B cell (primary cell): ENCODE data around the gene BCAR3. TPM values are rescaled to one million over a fixed set of nuclear protein-coding genes. Genes with fewer than 3 reads are reported as not detected.
A peak's percentile ranks its signal among the peaks of the same experiment; 100 is the strongest.

Source experiments
- ATAC-seq: fragments of 200-7000 bp; cut with Tn5 transposase; one replicate; pipeline ENCODE4 v1.10.0; 2021; ENCODE audit warnings: low read depth, mild to moderate bottlenecking, moderate number of reproducible peaks, moderate library complexity
- CTCF ChIA-PET: fragments of 350-600 bp; sonication (Branson Sonifier 250); formaldehyde crosslinking; loops from one replicate; lab custom pipeline; 2021; ENCODE audit warnings: antibody characterized with exemption, inconsistent platforms; lab: Charles Lee
- POLR2A ChIA-PET: fragments of 350-600 bp; sonication (Branson Sonifier 250); formaldehyde crosslinking; loops from one replicate; lab custom pipeline; 2021; ENCODE audit warnings: antibody characterized with exemption; lab: Charles Lee
- DNase-seq: peaks from one replicate; pipeline ENCODE4 v3.0.0; 2013
- H2AFZ ChIP-seq: 2 replicates; pipeline ENCODE4 v1.6.1; 2012; ENCODE audit warnings: mild to moderate bottlenecking, low read depth, low read length; ENCODE audit not compliant: insufficient read depth, poor library complexity, severe bottlenecking
- H3K27ac ChIP-seq, 2 donors: 1 replicate in 1 of 2; 2 replicates in 1 of 2; pipeline ENCODE4 v1.5.1; 2012 to 2013; ENCODE audit warnings: low read length in 2 of 2, mild to moderate bottlenecking in 2 of 2, moderate library complexity in 1 of 2
- H3K27me3 ChIP-seq, 4 experiments: fragments of 200-600 bp in 1 of 4; sonication (generic) in 1 of 4; replicated peaks in 1 of 4; 1 replicate in 2 of 4; 2 replicates in 2 of 4; pipeline versions ENCODE4 v1.6.1 to v1.7.0; 2013 to 2016; ENCODE audit warnings: low read length in 3 of 4, mild to moderate bottlenecking in 2 of 4, mixed read lengths in 1 of 4, moderate library complexity in 1 of 4; ENCODE audit not compliant: insufficient read depth in 4 of 4, control insufficient read depth in 3 of 4; ENCODE audit errors: control extremely low read depth in 1 of 4
- H3K36me3 ChIP-seq, 2 experiments: replicated peaks in 1 of 2; 1 replicate in 1 of 2; 2 replicates in 1 of 2; pipeline versions ENCODE4 v1.6.1 to v1.7.1; 2013; ENCODE audit warnings: low read length in 1 of 2; ENCODE audit not compliant: insufficient read depth in 2 of 2, control insufficient read depth in 1 of 2; ENCODE audit errors: control extremely low read depth in 1 of 2, extremely low read depth in 1 of 2
- H3K4me1 ChIP-seq, 2 donors: fragments of 200-600 bp in 1 of 2; sonication (generic) in 1 of 2; 1 replicate in 1 of 2; 2 replicates in 1 of 2; pipeline versions ENCODE4 v1.5.1 to v1.6.1; 2013 to 2017; ENCODE audit warnings: low read length in 2 of 2; ENCODE audit not compliant: control insufficient read depth in 2 of 2, insufficient read depth in 2 of 2
- H3K4me2 ChIP-seq: replicated peaks from 2 replicates; pipeline ENCODE3; 2012; ENCODE audit warnings: mild to moderate bottlenecking, low read depth, low read length; ENCODE audit not compliant: poor library complexity, severe bottlenecking
- H3K4me3 ChIP-seq, 5 experiments: fragments of 200-600 bp in 1 of 5; sonication (generic) in 1 of 5; 1 replicate in 3 of 5; 2 replicates in 2 of 5; pipeline versions ENCODE4 v1.5.1 to v1.7.0; 2011 to 2016; ENCODE audit warnings: low read length in 4 of 5, mild to moderate bottlenecking in 4 of 5, low read depth in 2 of 5, control low read depth in 1 of 5, moderate library complexity in 1 of 5; ENCODE audit not compliant: insufficient read depth in 1 of 5; ENCODE audit errors: control extremely low read depth in 1 of 5, extremely low read depth in 1 of 5
- H3K79me2 ChIP-seq: fragments of 200-600 bp; sonication (generic); one replicate; pipeline ENCODE4 v1.6.0; 2016; ENCODE audit warnings: low read length; ENCODE audit not compliant: control insufficient read depth, insufficient read depth
- H3K9ac ChIP-seq: fragments of 200-600 bp; sonication (generic); 2 replicates; pipeline ENCODE4 v1.6.1; 2017; ENCODE audit warnings: mild to moderate bottlenecking, low read length, moderate library complexity
- H3K9me3 ChIP-seq, 3 donors: one replicate each; pipeline versions ENCODE4 v1.6.1 to v1.7.1; 2013; ENCODE audit warnings: low read length in 2 of 3; ENCODE audit not compliant: control insufficient read depth in 2 of 3, insufficient read depth in 1 of 3; ENCODE audit errors: control extremely low read depth in 1 of 3
- H4K20me1 ChIP-seq: 2 replicates; pipeline ENCODE4 v1.6.0; 2012; ENCODE audit warnings: mild to moderate bottlenecking, low read length; ENCODE audit not compliant: insufficient read depth, control insufficient read depth, poor library complexity, severe bottlenecking
- H3K27ac Mint-ChIP-seq: one replicate; pipeline ENCODE4 v1.8.0; 2021; ENCODE audit warnings: mixed read lengths
- H3K27me3 Mint-ChIP-seq: one replicate; pipeline ENCODE4 v1.8.0; 2021; ENCODE audit warnings: mixed read lengths
- H3K4me1 Mint-ChIP-seq: one replicate; pipeline ENCODE4 v1.8.0; 2021; ENCODE audit warnings: mixed read lengths
- H3K4me3 Mint-ChIP-seq: one replicate; pipeline ENCODE4 v1.8.0; 2021; ENCODE audit warnings: mixed read lengths
- H3K9me3 Mint-ChIP-seq: one replicate; pipeline ENCODE4 v1.8.0; 2022; ENCODE audit warnings: mixed read lengths; ENCODE audit not compliant: insufficient read depth
- EZH2 ChIP-seq: IDR thresholded peaks from 2 replicates; pipeline ENCODE4 v1.6.1; 2012; ENCODE audit warnings: borderline replicate concordance, low read depth, mild to moderate bottlenecking, moderate library complexity, low read length; ENCODE audit not compliant: insufficient read depth, poor library complexity, severe bottlenecking
- WGBS: methylation state at CpG from one replicate; pipeline ENCODE4 v1.1.5; 2013; ENCODE audit warnings: missing lambda C conversion rate; ENCODE audit not compliant: insufficient coverage; 5-methylcytosine and 5-hydroxymethylcytosine counted together
- intact Hi-C: fragments of 100-400 bp; cut with micrococcal nuclease; formaldehyde crosslinking; loops from one replicate; pipeline ENCODE4 v1.10.0; 2022
- polyA plus RNA-seq: library from polyadenylated mRNA; depleted of rRNA; stranded (reverse); fragments of >200 nt; gene quantifications from 2 replicates; pipeline ENCODE4 v1.2.3, GENCODE V29; 2012
- total RNA-seq, 2 donors: library from RNA; stranded (reverse); fragments of 120-200 nt in 1 of 2; gene quantifications; 1 replicate in 1 of 2; 2 replicates in 1 of 2; pipeline versions ENCODE4 v1.2.3 to v1.2.4, GENCODE V29; 2013 to 2022
- TF ChIP-seq, protein P1 (sequence below): fragments of 200-600 bp; IDR thresholded peaks from one replicate; pipeline ENCODE4 v1.8.0; 2022; ENCODE audit warnings: antibody characterized with exemption, mild to moderate bottlenecking

Gene BCAR3
- total and polyA plus RNA-seq, 2 donors (not counting 1 experiment from before 2014, with no cell fraction given) = 6.7 to 13.0 TPM

DNA sequence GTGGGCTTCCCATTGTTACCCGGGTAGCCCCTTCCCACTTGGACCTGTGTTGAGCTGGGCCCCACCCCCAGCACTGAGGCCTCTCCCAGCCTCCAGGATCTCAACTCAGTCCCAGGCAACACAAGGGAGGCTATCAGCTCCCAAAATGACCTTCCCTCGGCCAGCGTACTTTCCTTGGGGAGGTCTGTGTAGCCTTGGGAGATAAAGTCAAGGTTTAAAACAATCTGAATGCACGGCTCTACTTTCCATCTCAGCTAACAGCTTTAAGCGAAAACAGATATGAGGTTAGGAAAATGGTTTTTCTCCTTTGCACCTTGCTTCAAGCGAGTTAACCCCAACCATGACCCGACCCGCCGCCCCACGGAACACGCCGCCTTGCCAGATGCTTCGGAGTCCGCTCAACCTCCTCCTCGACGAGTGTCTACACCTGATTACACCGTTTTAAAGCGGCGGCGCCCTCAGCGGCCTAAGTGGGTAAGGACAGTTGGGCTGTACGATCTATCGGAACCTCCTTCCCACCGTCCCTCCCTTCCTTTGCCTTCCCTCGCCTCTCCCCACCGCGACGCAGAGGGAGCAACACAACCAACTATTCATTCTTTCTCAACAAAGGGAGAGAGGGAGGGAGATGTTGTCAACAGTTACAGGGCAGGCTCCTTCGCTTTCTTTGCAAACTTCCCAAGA is 1.1 kb downstream of the BCAR3 start:
- DNase-seq = peak; percentile 86
- Mint-ChIP-seq H3K9me3 (no peaks in the 10 kb centered on the region), H3K4me1 (peaks cover 66% of the 10 kb centered on the region), H3K4me3 (peak overlapping the region; percentile 100), H3K27ac (peak overlapping the region; percentile 98), H3K27me3 (no peaks in the 10 kb centered on the region)
- H3K9me3 ChIP-seq = no peaks in the 10 kb centered on the region
- peak overlapping the region; percentile 12 to 25 for H3K27ac ChIP-seq
- H3K9ac ChIP-seq = peak overlapping the region; percentile 72
- POLR2A ChIA-PET = interaction anchor here (0.6 kb wide), 1 partner anchor 73 kb away, joined by 3 read pairs; no protein-coding TSS in a partner anchor
- peaks cover 19 to 30% of the 10 kb centered on the region in 2 donors for H3K4me1 ChIP-seq
- H3K27me3 ChIP-seq = no peaks in the 10 kb centered on the region
- CTCF ChIA-PET = interaction anchor here (0.9 to 5.4 kb wide), 14 partner anchors 8 to 133 kb away, joined by 3 to 43 read pairs (median 6); no protein-coding TSS in a partner anchor
- peak overlapping the region; percentile 65 to 86 (median 76) for H3K4me3 ChIP-seq
- 12% methylated on average over 12 of the region's 29 CpGs for WGBS
- H3K4me2 ChIP-seq = peak overlapping the region; percentile 87
- intact Hi-C loops = loop anchor here (1.0 to 5.0 kb wide), 8 partner anchors 13 to 233 kb away; partner anchors contain the start of gene FNBP1L
- peak; percentile 78 for ATAC-seq
- peaks cover 38% of the 10 kb centered on the region for H3K79me2 ChIP-seq
- no peak for TF ChIP-seq EZH2
- TF ChIP-seq, protein P1, sequence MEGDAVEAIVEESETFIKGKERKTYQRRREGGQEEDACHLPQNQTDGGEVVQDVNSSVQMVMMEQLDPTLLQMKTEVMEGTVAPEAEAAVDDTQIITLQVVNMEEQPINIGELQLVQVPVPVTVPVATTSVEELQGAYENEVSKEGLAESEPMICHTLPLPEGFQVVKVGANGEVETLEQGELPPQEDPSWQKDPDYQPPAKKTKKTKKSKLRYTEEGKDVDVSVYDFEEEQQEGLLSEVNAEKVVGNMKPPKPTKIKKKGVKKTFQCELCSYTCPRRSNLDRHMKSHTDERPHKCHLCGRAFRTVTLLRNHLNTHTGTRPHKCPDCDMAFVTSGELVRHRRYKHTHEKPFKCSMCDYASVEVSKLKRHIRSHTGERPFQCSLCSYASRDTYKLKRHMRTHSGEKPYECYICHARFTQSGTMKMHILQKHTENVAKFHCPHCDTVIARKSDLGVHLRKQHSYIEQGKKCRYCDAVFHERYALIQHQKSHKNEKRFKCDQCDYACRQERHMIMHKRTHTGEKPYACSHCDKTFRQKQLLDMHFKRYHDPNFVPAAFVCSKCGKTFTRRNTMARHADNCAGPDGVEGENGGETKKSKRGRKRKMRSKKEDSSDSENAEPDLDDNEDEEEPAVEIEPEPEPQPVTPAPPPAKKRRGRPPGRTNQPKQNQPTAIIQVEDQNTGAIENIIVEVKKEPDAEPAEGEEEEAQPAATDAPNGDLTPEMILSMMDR = peak; percentile 46
- no peaks in the 10 kb centered on the region for H4K20me1 ChIP-seq
- H2AFZ ChIP-seq = peak overlapping the region; percentile 87
- peaks cover 4 to 7% of the 10 kb centered on the region in 2 experiments for H3K36me3 ChIP-seq

DNA sequence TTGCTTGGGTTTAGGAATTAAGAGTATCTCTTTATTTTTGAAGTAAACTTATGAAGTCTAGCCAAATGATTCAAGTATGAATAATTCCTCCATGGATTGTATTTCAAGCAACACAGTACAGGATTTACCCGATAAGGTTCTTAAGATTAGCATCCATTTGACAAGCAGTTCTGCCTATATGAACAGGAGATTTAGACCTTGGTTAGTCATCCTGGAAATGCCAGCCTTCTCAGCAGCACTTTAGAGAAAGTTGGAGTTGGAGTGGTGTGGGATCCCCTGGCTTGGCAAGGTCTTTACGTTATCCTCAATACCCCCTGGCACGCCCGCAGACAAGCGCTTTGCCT is 1.6 kb downstream of the BCAR3 start:
- Histone ChIP-seq H3K36me3 (peaks cover 4 to 7% of the 10 kb centered on the region in 2 experiments), H3K4me2 (peak overlapping the region; percentile 87), H3K4me1 (peaks cover 14 to 26% of the 10 kb centered on the region in 2 donors), H3K27ac (no peak overlapping the region), H3K79me2 (peaks cover 42% of the 10 kb centered on the region), H2AFZ (peak overlapping the region; percentile 87), H4K20me1 (no peaks in the 10 kb centered on the region), H3K9me3 (no peaks in the 10 kb centered on the region), H3K27me3 (no peaks in the 10 kb centered on the region), H3K9ac (peak overlapping the region; percentile 72), H3K4me3 (peak overlapping the region in 3 of 5 experiments; percentile 76 to 86 (median 82))
- ChIA-PET CTCF (interaction anchor here (0.9 to 5.4 kb wide), 9 partner anchors 17 to 134 kb away, joined by 3 to 43 read pairs (median 6); no protein-coding TSS in a partner anchor), POLR2A (no interaction called here)
- DNase-seq (no peak), ATAC-seq (no peak)
- H3K4me1 Mint-ChIP-seq = peaks cover 61% of the 10 kb centered on the region
- no peak for TF ChIP-seq EZH2
- TF ChIP-seq, protein P1 = no peak
- intact Hi-C loops = loop anchor here (1.0 to 5.0 kb wide), 6 partner anchors 28 to 233 kb away; partner anchors contain the start of gene FNBP1L
- no peaks in the 10 kb centered on the region for H3K9me3 Mint-ChIP-seq
- peak overlapping the region; percentile 100 for H3K4me3 Mint-ChIP-seq
- WGBS = 89% methylated on average over 4 of the region's 5 CpGs
- peak overlapping the region; percentile 98 for H3K27ac Mint-ChIP-seq
- no peaks in the 10 kb centered on the region for H3K27me3 Mint-ChIP-seq
